ENCODE data around the gene RHBDD1.
"Not testable (repeated sequence)": the region's sequence is repeated elsewhere in the genome, so short reads cannot be mapped to it uniquely, and the experiment has no call there.

Gene RHBDD1

DNA sequence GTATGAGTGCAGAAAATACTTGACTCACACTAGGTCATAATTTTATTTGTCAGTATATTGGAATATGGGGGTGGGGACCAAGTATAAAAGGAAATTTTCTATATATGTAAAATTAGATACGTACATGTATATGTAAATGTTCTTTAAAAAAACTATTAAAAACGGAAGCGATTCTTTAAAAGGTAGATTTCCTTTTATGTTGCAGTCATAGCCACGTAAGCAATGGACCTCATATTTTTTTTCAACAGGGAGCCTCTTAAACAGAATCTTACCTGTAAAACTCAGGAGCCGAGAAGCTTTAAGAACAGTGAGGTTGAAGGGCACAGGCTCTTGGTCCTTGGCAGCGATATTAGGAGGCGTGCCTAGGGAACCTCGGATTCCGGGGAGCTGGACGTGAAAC, 3.3 kb downstream of the RHBDD1 start:
- no peak for FAIRE-seq
- DNase-seq (ENCODE audit: insufficient read length, low spot score), result no peak

DNA sequence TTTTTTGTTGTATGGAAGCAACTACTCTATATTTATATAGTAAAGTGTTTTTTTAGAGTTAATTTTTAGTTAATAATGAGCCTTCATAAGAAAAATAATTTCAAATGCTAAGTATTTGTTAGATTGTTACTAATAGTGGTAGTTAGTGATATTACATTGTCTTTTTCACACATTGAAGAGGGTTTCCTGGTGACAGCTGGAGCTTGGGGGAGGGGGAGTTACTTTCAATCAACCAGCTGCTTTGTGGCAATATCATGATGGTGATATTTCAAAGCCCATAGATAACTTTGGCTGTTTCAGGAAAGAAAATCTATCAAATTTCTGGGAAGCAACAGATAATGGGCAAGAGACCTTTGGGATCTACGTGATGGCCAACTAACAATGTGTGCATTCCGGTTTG, 4.1 kb downstream of the RHBDD1 start:
- DNase-seq (ENCODE audit: insufficient read length, low spot score), result no peak
- FAIRE-seq, result peak; percentile 51

DNA sequence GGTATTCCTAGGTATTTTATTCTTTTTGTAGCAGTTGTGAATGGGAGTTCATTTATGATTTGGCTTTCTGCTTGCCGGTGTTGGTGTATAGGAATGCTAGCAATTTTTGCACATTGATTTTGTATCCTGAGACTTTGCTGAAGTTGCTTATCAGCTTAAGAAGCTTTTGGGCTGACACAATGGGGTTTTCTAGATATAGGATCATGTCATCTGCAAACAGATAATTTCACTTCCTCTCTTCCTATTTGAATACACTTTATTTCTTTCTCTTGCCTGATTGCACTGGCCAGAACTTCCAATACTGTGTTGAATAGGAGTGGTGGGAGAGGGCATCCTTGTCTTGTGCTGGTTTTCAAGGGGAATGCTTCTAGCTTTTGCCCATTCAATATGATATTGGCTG, 7.1 kb downstream of the RHBDD1 start:
- not testable (repeated sequence) for DNase-seq (ENCODE audit: insufficient read length, low spot score); FAIRE-seq

GRCh38 chr2:226845386-226846116, 9.7 kb downstream of the RHBDD1 start:
- DNase-seq (ENCODE audit: insufficient read length, low spot score) (no peak), FAIRE-seq (peak; percentile 80)

DNA sequence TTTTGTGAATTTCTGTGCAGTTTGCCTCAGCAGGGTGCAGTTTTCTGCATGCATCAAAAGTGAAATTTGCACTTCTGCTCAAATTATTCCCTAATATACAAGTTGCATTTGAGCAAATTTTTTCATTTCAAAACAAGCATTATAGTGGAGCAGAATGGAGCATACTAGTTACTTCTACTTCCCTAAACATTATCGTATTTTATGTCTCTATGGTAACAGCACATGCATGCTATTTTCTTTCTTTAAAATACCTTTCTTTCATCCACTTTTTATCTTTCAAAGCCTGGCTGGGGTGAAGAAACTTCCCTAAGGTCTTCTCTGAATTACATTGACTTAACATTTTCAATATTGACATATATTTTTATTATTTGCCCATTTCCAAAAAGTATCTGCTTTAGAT, 11.2 kb downstream of the RHBDD1 start:
- FAIRE-seq, result no peak

GRCh38 chr2:226847511-226847910, 11.7 kb downstream of the RHBDD1 start:
- FAIRE-seq, result no peak
- no peak for DNase-seq (ENCODE audit: insufficient read length, low spot score)

More for the DNA sequence above, 11.2 kb downstream of the RHBDD1 start:
- DNase-seq (ENCODE audit: insufficient read length, low spot score), result no peak

- DNase-seq (ENCODE audit: insufficient read length, low spot score), result no peak
- FAIRE-seq, result no peak
Observed at GRCh38 chr2:226849349-226849748, 13.5 kb downstream of the RHBDD1 start.

GRCh38 chr2:226850024-226850423, 14.2 kb downstream of the RHBDD1 start:
- DNase-seq (ENCODE audit: insufficient read length, low spot score), result no peak
- FAIRE-seq, result no peak

- no peak for FAIRE-seq
Observed at GRCh38 chr2:226855787-226856186, 19.9 kb downstream of the RHBDD1 start.

GRCh38 chr2:226860087-226860486, 24.2 kb downstream of the RHBDD1 start:
- DNase-seq (ENCODE audit: insufficient read length, low spot score) (no peak), FAIRE-seq (no peak)

More at GRCh38 chr2:226855787-226856186, 19.9 kb downstream of the RHBDD1 start:
- no peak for DNase-seq (ENCODE audit: insufficient read length, low spot score)

DNA sequence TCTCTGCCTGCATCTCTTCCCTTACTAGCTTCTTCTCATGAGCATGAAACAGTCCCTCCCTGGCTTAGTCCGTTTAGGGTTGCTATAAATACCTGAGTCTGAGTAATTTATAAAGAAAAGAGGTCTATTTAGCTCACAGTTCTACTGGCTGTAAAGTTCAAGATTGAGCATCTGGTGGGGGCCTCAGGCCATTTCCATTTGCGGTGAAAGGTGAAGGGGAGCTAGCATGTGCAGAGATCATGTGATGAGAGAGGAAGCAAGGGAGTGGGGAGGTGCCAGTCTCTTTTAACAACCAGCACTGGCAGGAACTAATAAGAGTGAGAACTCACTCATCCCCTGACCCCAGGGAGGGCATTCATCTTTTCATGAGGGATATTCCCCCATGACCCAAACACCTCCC, 26.8 kb downstream of the RHBDD1 start:
- FAIRE-seq, result peak; percentile 68
- no peak for DNase-seq (ENCODE audit: insufficient read length, low spot score)

DNA sequence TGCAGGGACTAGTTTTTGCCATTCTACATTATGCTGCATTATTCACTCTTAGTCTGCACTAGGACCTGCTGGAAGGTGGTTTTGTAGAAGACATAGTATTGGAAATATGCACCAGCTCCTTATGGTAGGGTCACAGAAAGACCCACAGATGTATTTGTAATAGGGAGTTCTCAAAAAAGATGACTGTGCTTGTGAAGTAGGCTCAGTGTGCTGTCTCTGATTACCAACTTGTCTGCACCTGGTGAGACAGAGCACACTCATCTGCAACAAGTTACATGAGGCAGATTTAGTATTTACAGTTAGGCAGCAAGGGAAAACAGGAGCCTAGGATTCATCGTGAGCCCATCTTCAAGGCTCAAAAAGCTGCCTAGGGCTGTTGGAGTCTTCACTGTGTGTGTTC, 29.4 kb downstream of the RHBDD1 start:
- FAIRE-seq, result no peak

DNA sequence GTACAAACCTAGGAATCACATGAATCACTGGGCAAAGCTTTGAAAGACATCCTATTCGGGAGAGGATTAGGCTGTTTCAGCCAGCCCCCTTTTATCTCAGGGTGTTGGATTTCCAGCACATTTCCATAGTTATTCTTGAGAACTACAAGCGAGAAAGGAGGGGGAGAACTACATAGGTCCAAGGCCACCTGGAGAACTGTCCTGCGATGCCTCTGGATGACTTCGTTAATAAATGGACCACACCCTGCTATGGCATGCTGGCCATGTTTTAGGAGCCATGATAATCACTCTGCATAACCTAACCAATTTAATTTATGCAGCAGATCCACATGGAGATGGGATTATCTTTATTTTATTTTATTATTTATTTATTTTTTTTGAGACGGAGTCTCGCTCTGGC, 29.9 kb downstream of the RHBDD1 start:
- DNase-seq (ENCODE audit: insufficient read length, low spot score) (no peak), FAIRE-seq (no peak)

More for the DNA sequence above, 29.4 kb downstream of the RHBDD1 start:
- no peak for DNase-seq (ENCODE audit: insufficient read length, low spot score)

GRCh38 chr2:226868331-226869162, 32.7 kb downstream of the RHBDD1 start:
- FAIRE-seq (no peak), DNase-seq (ENCODE audit: insufficient read length, low spot score) (no peak)

DNA sequence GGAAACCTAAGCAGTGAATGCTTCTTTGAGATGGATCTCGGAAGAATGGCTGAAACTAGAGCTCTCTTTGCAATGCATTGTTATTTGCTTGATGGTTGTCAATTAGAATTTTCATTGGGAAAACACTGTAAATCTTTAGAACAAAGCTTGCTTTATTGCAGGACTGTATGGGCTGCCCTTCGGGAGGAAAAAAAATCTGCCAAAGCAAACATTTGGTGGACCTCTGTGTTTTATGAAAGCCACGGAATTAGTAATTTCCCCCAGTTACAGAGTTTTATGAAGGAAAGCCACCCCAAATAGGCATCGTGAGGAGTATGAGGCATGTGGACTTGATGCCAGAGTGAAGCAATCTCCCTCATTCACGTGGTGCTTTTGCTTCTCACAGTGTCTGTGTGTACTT, 33.5 kb downstream of the RHBDD1 start:
- FAIRE-seq, result no peak
- no peak for DNase-seq (ENCODE audit: insufficient read length, low spot score)

GRCh38 chr2:226873051-226873620, 37.3 kb downstream of the RHBDD1 start:
- DNase-seq (ENCODE audit: insufficient read length, low spot score) (no peak), FAIRE-seq (no peak)

DNA sequence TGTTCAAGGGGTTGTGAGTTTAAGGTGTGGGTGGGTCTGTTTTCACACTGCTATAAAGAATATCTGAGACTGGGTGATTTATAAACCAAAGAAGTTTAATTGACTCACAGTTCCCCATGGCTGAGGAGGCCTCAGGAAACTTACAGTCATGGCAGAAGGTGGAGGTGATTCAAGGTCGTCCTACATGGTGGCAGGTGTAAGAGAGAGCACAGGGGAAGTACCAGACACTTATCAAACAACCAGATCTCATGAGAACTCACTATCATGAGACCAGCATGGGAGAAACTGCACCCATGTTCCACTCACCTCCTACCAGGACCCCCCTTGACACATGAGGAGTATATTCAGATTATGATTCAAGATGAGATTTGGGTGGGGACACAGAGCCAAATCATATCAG, 38.0 kb downstream of the RHBDD1 start:
- FAIRE-seq (peak; percentile 78), DNase-seq (ENCODE audit: insufficient read length, low spot score) (no peak)

DNA sequence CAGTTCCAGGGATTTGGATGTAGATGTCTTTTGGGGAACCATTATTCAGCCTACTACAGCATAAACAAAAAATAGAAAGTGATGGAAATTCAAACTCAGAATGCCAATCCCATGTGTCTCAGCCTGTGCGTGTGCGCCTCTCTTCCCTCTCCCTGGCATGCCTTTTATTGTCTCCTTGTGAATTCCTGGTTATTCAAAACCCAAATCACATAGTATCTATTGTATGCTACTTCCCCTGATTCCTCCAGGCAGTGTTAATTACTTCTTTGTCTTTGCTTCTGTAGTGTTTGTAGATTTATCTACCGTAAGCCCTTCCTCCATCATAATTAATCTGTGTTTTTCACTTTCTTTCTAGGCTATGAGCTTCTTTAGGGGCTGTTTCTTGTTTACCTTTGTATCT, 38.9 kb downstream of the RHBDD1 start:
- FAIRE-seq, result peak; percentile 78

DNA sequence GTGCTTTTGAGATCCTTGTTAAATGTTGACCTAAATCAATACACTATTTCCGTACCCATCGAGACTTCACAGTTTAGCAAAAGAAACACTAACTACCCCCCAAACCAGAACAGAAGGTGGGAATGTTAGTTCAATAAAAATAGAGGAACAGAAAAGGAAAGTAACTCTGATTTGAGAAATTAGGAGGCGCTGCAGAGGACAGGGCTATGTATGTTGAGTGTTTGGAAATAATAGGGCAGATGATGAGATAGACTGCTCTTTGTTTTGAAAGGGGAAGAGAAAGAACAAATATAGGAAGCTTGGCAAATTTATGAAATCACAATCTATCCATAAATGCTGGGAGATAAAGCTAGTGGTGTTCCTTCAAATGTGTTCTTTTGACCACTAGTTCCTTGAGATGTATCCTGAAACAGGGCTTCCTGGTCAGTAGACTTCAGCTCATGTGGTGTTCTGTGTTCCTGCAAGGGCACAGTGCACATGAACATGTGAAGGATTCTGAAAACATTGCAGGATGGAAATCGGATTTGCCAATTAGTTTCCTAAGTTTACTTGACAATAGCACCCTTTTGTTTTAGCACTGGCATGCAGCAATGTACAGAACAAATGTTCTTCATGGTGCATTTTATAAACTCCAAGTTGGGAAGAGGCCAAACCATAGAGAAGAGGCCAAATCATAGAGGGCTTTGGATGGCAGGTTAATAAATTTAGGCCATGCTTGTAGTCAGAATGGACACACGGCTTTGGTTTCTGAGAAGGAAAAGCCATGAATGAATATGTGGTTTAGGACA, 39.8 kb downstream of the RHBDD1 start:
- DNase-seq (ENCODE audit: insufficient read length, low spot score) (no peak), FAIRE-seq (peak; percentile 84)

More for the DNA sequence above, 38.9 kb downstream of the RHBDD1 start:
- DNase-seq (ENCODE audit: insufficient read length, low spot score), result no peak

- FAIRE-seq (no peak), DNase-seq (ENCODE audit: insufficient read length, low spot score) (no peak)
Observed at GRCh38 chr2:226877491-226877890, 41.6 kb downstream of the RHBDD1 start.

DNA sequence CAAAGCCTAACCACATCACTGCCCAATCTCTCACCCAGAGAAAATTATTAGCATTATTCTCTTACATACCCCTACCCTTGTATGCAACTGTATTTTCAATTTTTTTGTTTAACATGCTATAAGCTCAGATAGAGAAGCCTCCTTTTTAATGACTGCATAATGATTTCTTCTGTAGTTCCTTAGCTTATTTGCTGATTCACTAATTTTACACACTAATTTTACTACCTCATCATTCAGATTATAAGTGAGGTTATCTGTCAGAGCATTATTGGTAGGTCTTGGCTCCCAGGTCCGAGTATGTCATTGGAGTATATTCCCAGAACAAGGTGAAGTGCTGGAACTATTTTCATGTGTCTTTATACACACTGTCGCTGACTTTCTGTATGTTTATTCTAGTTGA, 45.4 kb downstream of the RHBDD1 start:
- FAIRE-seq (no peak), DNase-seq (ENCODE audit: insufficient read length, low spot score) (no peak)

Data from GM19239 (cell line).